ENCODE data around the gene SAXO2.
"Not testable (repeated sequence)": the region's sequence is repeated elsewhere in the genome, so short reads cannot be mapped to it uniquely, and the experiment has no call there.

GRCh38 chr15:82243644-82244043 is 19.0 kb upstream of the SAXO2 start:
- TF ChIP-seq CTCF (IDR thresholded peaks at IDR 0.05; ENCODE audit: low read depth, low read length); EZH2phosphoT487 (IDR thresholded peaks at IDR 0.05; ENCODE audit: low read depth): not testable (repeated sequence)

All from OCI-LY3 (cell line).